ENCODE measurements around the gene PGRMC2. TPM values are rescaled to one million over a fixed set of nuclear protein-coding genes. Genes with fewer than 3 reads are reported as not detected.

The PGRMC2 gene
- total RNA-seq, 1 experiment from 2014 or later: 77.6 TPM

- Histone ChIP-seq H2BK15ac (ENCODE audit: low read depth, low read length) (no peak overlapping the region), H3K4ac (ENCODE audit: low read depth, low read length) (no peak overlapping the region), H3K4me1 (ENCODE audit: insufficient read depth, low read length) (no peaks in the 10 kb centered on the region), H4K91ac (ENCODE audit: insufficient read length, low read depth, low read length) (no peak overlapping the region), H3K79me1 (ENCODE audit: insufficient read depth, low read depth, low read length, poor library complexity, severe bottlenecking) (no peaks in the 10 kb centered on the region), H3K27me3 (ENCODE audit: insufficient read depth, low read length) (no peaks in the 10 kb centered on the region), H3K9ac (ENCODE audit: extremely low read depth, insufficient read length, low read length) (no peak overlapping the region), H3K18ac (ENCODE audit: insufficient read length, low read depth, low read length) (no peak overlapping the region), H3K4me2 (ENCODE audit: insufficient read depth, insufficient read length, low read length) (no peak overlapping the region), H3K9me3 (ENCODE audit: control insufficient read depth, low read depth, low read length) (no peaks in the 10 kb centered on the region), H4K20me1 (ENCODE audit: control insufficient read depth, insufficient read depth, insufficient read length) (no peaks in the 10 kb centered on the region), H2BK120ac (ENCODE audit: low read depth, low read length, poor library complexity, severe bottlenecking) (no peak overlapping the region), H2BK20ac (ENCODE audit: low read depth, low read length, poor library complexity, severe bottlenecking) (no peak overlapping the region), H2AFZ (ENCODE audit: low read length) (no peak overlapping the region), H2BK12ac (ENCODE audit: insufficient read length, low read depth, low read length) (no peak overlapping the region), H3K14ac (ENCODE audit: insufficient read depth, low read length) (no peak overlapping the region), H2BK5ac (ENCODE audit: insufficient read length, low read length) (no peak overlapping the region), H4K8ac (replicated peaks; ENCODE audit: insufficient read length, low read depth, low read length) (no peak overlapping the region), H3K27ac (ENCODE audit: insufficient read length, low read depth, low read length) (no peak overlapping the region), H4K5ac (ENCODE audit: insufficient read length, low read depth, low read length) (no peak overlapping the region), H3K23me2 (ENCODE audit: insufficient read length, low read depth, low read length, poor library complexity, severe bottlenecking) (no peaks in the 10 kb centered on the region), H3K23ac (ENCODE audit: insufficient read length, low read depth, low read length) (no peak overlapping the region), H3K79me2 (ENCODE audit: insufficient read depth, low read length) (no peaks in the 10 kb centered on the region), H2AK5ac (ENCODE audit: insufficient read length, low read length) (no peak overlapping the region), H3K56ac (ENCODE audit: insufficient read length, low read depth, low read length) (no peak overlapping the region), H3T11ph (ENCODE audit: low read length) (no peak overlapping the region)
- Mint-ChIP-seq H3K36me3 (ENCODE audit: insufficient read depth in 1 of 3, low read depth in 3 of 3) (no peaks in the 10 kb centered on the region; a peak in 3 of 7 replicates), H3K4me3 (no peak overlapping the region), H3K27ac (no peak overlapping the region), H3K4me1 (no peaks in the 10 kb centered on the region; a peak in 1 of 4 replicates), H3K9me3 (peaks cover 4 to 8% of the 10 kb centered on the region in 2 experiments; a peak in 3 of 5 replicates), H3K27me3 (ENCODE audit: low read depth) (peaks cover 2% of the 10 kb centered on the region; the same call in 1 of the 2 replicates)
- no CpG with 5 or more reads among the region's 3 CpGs for WGBS (ENCODE audit: extremely low coverage, insufficient read length, low lambda C conversion rate)
- no peak for TF ChIP-seq CTCF (conservative IDR thresholded peaks at IDR 0.05)
- DNase-seq: no peak
These were observed 54.9 kb downstream of the PGRMC2 start for GRCh38 chr4:128232719-128233118.
